Spleen (tissue), 11 donors: ENCODE measurements around the gene RNF13. TPM values are rescaled to one million over a fixed set of nuclear protein-coding genes. Genes with fewer than 3 reads are reported as not detected.

Experiments used
- DNase-seq: peaks from one replicate; pipeline ENCODE4 v3.0.0-alpha.2; 2020
- H3K27ac ChIP-seq, 8 donors: fragments of 200-600 bp; sonication (generic) in 7 of 8; 1 replicate in 4 of 8; 2 replicates in 4 of 8; pipeline versions ENCODE4 v1.5.0 to v1.8.0; 2016 to 2021; ENCODE audit warnings: inconsistent platforms in 4 of 8, mild to moderate bottlenecking in 4 of 8, moderate library complexity in 1 of 8
- H3K27me3 ChIP-seq, 7 donors: fragments of 200-600 bp; sonication (generic) in 6 of 7; replicated peaks in 1 of 7; 1 replicate in 4 of 7; 2 replicates in 3 of 7; pipeline versions ENCODE4 v1.5.0 to v1.8.0; 2016 to 2021; ENCODE audit warnings: inconsistent platforms in 3 of 7, mild to moderate bottlenecking in 1 of 7
- H3K36me3 ChIP-seq, 6 donors: fragments of 200-600 bp; sonication (generic) in 5 of 6; 1 replicate in 4 of 6; 2 replicates in 2 of 6; pipeline versions ENCODE4 v1.5.0 to v1.8.0; 2016 to 2021; ENCODE audit warnings: inconsistent platforms in 2 of 6
- H3K4me1 ChIP-seq, 6 donors: fragments of 200-600 bp; sonication (generic) in 5 of 6; 1 replicate in 3 of 6; 2 replicates in 3 of 6; pipeline versions ENCODE4 v1.5.0 to v1.8.0; 2016 to 2021; ENCODE audit warnings: inconsistent platforms in 3 of 6
- H3K4me3 ChIP-seq, 8 donors: fragments of 200-600 bp; sonication (generic) in 7 of 8; 1 replicate in 4 of 8; 2 replicates in 4 of 8; pipeline versions ENCODE4 v1.5.0 to v1.8.0; 2016 to 2021; ENCODE audit warnings: inconsistent platforms in 4 of 8, mild to moderate bottlenecking in 4 of 8, moderate library complexity in 2 of 8
- H3K9me3 ChIP-seq, 8 donors: fragments of 200-600 bp; sonication (generic) in 7 of 8; 1 replicate in 4 of 8; 2 replicates in 4 of 8; pipeline versions ENCODE4 v1.5.0 to v1.8.0; 2016 to 2021; ENCODE audit warnings: inconsistent platforms in 4 of 8
- POLR2A ChIP-seq, 3 donors: fragments of 450-650 bp; IDR thresholded peaks; one replicate each; pipeline ENCODE4 v1.5.1; 2017; ENCODE audit warnings: antibody characterized with exemption in 3 of 3, mild to moderate bottlenecking in 1 of 3
- POLR2AphosphoS5 ChIP-seq, 3 donors: sonication (generic); formaldehyde crosslinking; IDR thresholded peaks; one replicate each; pipeline ENCODE4 v1.5.1; 2017; ENCODE audit warnings: antibody characterized with exemption in 3 of 3
- WGBS, 5 donors: extraction: QIAGEN DNeasy Blood & Tissue Kit in 3 of 5; methylation state at CpG; one replicate each; pipeline versions ENCODE4 v1.1.5 to v1.1.7; 2013 to 2018; 5-methylcytosine and 5-hydroxymethylcytosine counted together
- intact Hi-C: fragments of 100-400 bp; cut with DNase I; formaldehyde crosslinking; loops from one replicate; pipeline ENCODE4 v1.15.0; 2023; ENCODE audit warnings: low total_unique reads
- polyA plus RNA-seq, 3 donors: library from polyadenylated mRNA; stranded (reverse); fragments of 200-250 nt; gene quantifications; one replicate each; pipeline ENCODE4 v1.2.1, GENCODE V29; 2013
- total RNA-seq, 7 donors: library from RNA; depleted of rRNA in 3 of 7; stranded (reverse); fragments of >200 nt in 3 of 7; fragmentation: NEBNext Ultra II Directional in 4 of 7; extraction: Animal tissue kit (Norgen Biotek cat#: 25700) in 4 of 7; gene quantifications; one replicate each; pipeline versions ENCODE4 v1.1.0 to v1.2.1, GENCODE V29; 2016 to 2021
- TF ChIP-seq, protein P1 (sequence below), 11 experiments: fragments of 200-600 bp in 7 of 11; fragments of 450-650 bp in 4 of 11; sonication (generic) in 4 of 11; IDR thresholded peaks in 8 of 11; conservative IDR thresholded peaks in 3 of 11; 1 replicate in 7 of 11; 2 replicates in 4 of 11; pipeline versions ENCODE4 v1.4.0 to v1.8.0; 2016 to 2021; ENCODE audit warnings: antibody characterized with exemption in 11 of 11, inconsistent platforms in 4 of 11, mild to moderate bottlenecking in 1 of 11
- donor health status: healthy with polysubstance abuse.
- donor health status: DM: no; HTN: no; CAD: no; lungs with moderate emphysema.
- donor health status: DM: no; HTN: no; CAD: no.
- donor health status: Bipolar disorder and iron deficiency.
- donor health status: healthy.
- donor health status: DM: no; HTN: no; CAD: no.
- donor health status: DM: yes; HTN: yes; CAD: no.

RNF13 gene
- total and polyA plus RNA-seq, 10 donors: 30.7 to 137 (median 111) TPM

DNA sequence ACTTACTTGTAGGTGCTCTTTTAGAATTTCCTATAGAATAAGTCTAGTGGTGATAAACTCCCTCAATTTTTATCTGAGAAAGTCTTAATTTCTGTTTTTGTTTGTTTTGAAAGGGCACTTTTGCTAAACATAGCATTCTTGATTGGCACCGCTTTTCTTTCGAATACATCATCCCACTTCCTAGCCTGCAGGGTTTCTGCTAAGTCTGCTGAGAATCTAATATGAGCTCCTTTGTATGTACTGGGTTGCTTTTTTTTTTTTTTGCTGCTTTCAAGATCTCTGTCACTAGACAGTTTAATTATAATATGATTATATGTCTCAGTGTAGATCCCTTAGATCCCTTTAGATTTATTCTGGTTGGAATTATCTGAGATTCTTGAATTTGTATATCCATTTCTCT is 136.2 kb downstream of the RNF13 start:
- Histone ChIP-seq H3K36me3 (peaks cover 0 to 54% (median 3%) of the 10 kb centered on the region in 6 donors), H3K27me3 (no peaks in the 10 kb centered on the region), H3K27ac (no peak overlapping the region), H3K4me3 (no peak overlapping the region), H3K9me3 (peaks cover 0 to 8% (median 4%) of the 10 kb centered on the region in 8 donors), H3K4me1 (peaks cover 0 to 25% (median 4%) of the 10 kb centered on the region in 6 donors)
- DNase-seq: no peak
- intact Hi-C loops: no loop called here
- TF ChIP-seq POLR2A (IDR thresholded peaks at IDR 0.05) (no peak), POLR2AphosphoS5 (IDR thresholded peaks at IDR 0.05) (no peak)
- TF ChIP-seq, protein P1, sequence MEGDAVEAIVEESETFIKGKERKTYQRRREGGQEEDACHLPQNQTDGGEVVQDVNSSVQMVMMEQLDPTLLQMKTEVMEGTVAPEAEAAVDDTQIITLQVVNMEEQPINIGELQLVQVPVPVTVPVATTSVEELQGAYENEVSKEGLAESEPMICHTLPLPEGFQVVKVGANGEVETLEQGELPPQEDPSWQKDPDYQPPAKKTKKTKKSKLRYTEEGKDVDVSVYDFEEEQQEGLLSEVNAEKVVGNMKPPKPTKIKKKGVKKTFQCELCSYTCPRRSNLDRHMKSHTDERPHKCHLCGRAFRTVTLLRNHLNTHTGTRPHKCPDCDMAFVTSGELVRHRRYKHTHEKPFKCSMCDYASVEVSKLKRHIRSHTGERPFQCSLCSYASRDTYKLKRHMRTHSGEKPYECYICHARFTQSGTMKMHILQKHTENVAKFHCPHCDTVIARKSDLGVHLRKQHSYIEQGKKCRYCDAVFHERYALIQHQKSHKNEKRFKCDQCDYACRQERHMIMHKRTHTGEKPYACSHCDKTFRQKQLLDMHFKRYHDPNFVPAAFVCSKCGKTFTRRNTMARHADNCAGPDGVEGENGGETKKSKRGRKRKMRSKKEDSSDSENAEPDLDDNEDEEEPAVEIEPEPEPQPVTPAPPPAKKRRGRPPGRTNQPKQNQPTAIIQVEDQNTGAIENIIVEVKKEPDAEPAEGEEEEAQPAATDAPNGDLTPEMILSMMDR (IDR thresholded peaks at IDR 0.05 in 8 of 11, conservative IDR thresholded peaks at IDR 0.05 in 3 of 11): no peak
- WGBS, 5 donors: 95 to 100% (median 99%) methylated on average over 2 of the region's 2 CpGs

DNA sequence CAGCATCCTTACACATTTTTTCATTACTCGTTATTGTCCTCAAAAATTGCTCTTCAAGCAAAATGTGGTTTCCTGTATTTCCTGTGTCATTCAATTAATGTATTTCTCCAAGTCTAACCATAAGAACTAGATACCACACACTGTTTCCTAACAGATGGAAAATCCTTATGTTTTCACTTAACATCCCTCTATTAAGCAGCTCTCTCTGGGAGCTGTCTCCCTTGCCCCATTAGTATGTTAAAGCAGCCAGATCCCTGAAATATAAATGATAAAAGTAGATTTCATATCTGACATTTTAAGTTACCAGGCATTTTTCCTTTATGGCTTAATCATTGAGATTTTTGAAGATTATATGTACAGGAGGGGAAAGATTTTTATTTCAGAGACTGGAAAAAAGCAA is 141.8 kb downstream of the RNF13 start:
- Histone ChIP-seq H3K9me3 (no peaks in the 10 kb centered on the region), H3K36me3 (peaks cover 0 to 42% (median 0%) of the 10 kb centered on the region in 6 donors), H3K4me3 (no peak overlapping the region), H3K27me3 (no peaks in the 10 kb centered on the region), H3K4me1 (peaks cover 0 to 26% (median 12%) of the 10 kb centered on the region in 6 donors), H3K27ac (no peak overlapping the region)
- DNase-seq: no peak
- TF ChIP-seq, protein P1 (IDR thresholded peaks at IDR 0.05 in 8 of 11, conservative IDR thresholded peaks at IDR 0.05 in 3 of 11): no peak
- TF ChIP-seq POLR2A (IDR thresholded peaks at IDR 0.05): no peak
- no peak for TF ChIP-seq POLR2AphosphoS5 (IDR thresholded peaks at IDR 0.05)
- WGBS, 5 donors: 4 to 14% (median 11%) methylated on average over 1 of the region's 1 CpG
- intact Hi-C loops: no loop called here

DNA sequence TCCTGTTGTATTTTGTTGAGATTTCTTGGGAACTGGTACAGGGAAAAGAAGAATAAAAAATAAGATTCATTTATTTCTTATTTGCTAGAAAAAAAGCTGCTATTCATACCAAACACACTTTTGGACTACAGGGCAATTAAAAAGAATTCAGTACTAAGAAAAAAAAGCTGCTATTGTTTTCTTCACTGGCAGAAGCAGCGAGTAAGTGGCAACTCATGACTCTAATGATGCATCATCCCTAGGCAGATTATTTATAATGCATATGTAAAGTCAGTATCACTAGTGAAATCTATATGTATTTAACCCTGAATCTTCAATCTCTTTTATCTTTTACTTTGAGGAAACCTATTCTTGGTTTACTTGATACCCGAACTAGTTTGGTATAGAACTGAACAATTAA is 142.4 kb downstream of the RNF13 start:
- 90 to 96% (median 91%) methylated on average over 2 of the region's 2 CpGs for WGBS, 5 donors
- Histone ChIP-seq H3K9me3 (no peaks in the 10 kb centered on the region), H3K4me3 (no peak overlapping the region), H3K27me3 (no peaks in the 10 kb centered on the region), H3K36me3 (peaks cover 0 to 45% (median 0%) of the 10 kb centered on the region in 6 donors), H3K27ac (no peak overlapping the region), H3K4me1 (peaks cover 0 to 26% (median 12%) of the 10 kb centered on the region in 6 donors)
- intact Hi-C loops: no loop called here
- DNase-seq: no peak
- TF ChIP-seq POLR2AphosphoS5 (IDR thresholded peaks at IDR 0.05) (no peak), POLR2A (IDR thresholded peaks at IDR 0.05) (no peak)
- TF ChIP-seq, protein P1 (IDR thresholded peaks at IDR 0.05 in 8 of 11, conservative IDR thresholded peaks at IDR 0.05 in 3 of 11): no peak

- Histone ChIP-seq H3K4me3 (no peak overlapping the region), H3K36me3 (peaks cover 0 to 37% (median 0%) of the 10 kb centered on the region in 6 donors), H3K27ac (no peak overlapping the region), H3K9me3 (no peaks in the 10 kb centered on the region), H3K27me3 (no peaks in the 10 kb centered on the region), H3K4me1 (peaks cover 0 to 26% (median 12%) of the 10 kb centered on the region in 6 donors)
- DNase-seq: no peak
- intact Hi-C loops: no loop called here
- TF ChIP-seq POLR2AphosphoS5 (IDR thresholded peaks at IDR 0.05): no peak
- no peak for TF ChIP-seq POLR2A (IDR thresholded peaks at IDR 0.05)
- TF ChIP-seq, protein P1 (IDR thresholded peaks at IDR 0.05 in 8 of 11, conservative IDR thresholded peaks at IDR 0.05 in 3 of 11): no peak
- WGBS, 5 donors: 96 to 100% (median 97%) methylated on average over 3 of the region's 3 CpGs
These were observed 144.5 kb downstream of the RNF13 start for GRCh38 chr3:149957361-149958125.
